ENCODE data around the gene OR52E1.

The OR52E1 gene

DNA sequence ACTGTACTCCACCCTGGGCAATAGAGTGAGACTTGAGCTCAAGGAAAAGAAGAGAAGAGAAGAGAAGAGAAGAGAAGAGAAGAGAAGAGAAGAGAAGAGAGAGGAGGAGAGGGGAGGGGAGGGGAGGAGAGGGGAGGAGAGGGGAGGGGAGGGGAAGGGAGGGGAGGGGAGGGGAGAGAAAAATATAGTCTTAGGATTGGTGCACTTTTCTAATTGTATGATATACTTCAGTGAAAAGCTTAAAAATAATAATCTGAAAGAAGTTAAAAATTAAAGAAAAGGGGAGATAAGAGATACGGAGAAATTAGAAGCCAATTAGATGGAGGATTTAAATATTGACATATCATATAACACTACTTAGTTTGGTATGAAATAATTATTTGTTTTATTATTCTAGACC is 49.5 kb downstream of the OR52E1 start:
- no peak for DNase-seq
